Measurements from ENCODE around the gene RRAGB. TPM values are rescaled to one million over a fixed set of nuclear protein-coding genes. Genes with fewer than 3 reads are reported as not detected.
"Not testable (repeated sequence)": the region's sequence is repeated elsewhere in the genome, so short reads cannot be mapped to it uniquely, and the experiment has no call there.

RRAGB gene
- total RNA-seq, 4 donors from 2014 or later, result 11.6 to 20.9 (median 12.1) TPM

DNA sequence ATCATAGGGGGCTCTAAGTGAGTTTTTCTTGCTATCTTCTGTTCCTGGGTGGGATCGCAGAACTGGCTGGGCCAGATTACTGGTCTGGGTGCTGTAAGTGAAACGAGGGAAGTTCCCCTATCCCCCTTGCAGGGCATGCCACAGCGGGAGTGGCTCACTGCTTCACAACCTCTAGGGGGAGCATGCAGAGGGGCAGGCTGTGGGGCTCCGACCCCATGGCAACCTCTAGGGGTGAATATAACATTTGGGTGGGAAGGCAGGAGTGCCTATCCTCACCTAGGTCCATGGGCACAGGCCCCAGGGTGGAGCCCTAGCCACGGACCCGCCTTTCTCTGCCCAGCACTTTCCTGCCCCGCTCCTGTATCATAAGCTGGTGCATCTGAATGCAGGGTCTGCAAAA lies 1.7 kb upstream of the RRAGB start:
- intact Hi-C loops (cut with DNase I; ENCODE audit: low total_unique reads), result no loop called here
- 58 to 86% methylated on average over 4 to 7 of the region's 7 CpGs for WGBS, 2 donors
- TF ChIP-seq, protein P1, sequence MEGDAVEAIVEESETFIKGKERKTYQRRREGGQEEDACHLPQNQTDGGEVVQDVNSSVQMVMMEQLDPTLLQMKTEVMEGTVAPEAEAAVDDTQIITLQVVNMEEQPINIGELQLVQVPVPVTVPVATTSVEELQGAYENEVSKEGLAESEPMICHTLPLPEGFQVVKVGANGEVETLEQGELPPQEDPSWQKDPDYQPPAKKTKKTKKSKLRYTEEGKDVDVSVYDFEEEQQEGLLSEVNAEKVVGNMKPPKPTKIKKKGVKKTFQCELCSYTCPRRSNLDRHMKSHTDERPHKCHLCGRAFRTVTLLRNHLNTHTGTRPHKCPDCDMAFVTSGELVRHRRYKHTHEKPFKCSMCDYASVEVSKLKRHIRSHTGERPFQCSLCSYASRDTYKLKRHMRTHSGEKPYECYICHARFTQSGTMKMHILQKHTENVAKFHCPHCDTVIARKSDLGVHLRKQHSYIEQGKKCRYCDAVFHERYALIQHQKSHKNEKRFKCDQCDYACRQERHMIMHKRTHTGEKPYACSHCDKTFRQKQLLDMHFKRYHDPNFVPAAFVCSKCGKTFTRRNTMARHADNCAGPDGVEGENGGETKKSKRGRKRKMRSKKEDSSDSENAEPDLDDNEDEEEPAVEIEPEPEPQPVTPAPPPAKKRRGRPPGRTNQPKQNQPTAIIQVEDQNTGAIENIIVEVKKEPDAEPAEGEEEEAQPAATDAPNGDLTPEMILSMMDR (IDR thresholded peaks at IDR 0.05), result no peak
- TF ChIP-seq POLR2A (IDR thresholded peaks at IDR 0.05), result no peak
- DNase-seq (ENCODE audit: low spot score in 2 of 2), result no peak
- H3K4me3 ChIP-seq (ENCODE audit: low read depth, poor library complexity, severe bottlenecking), result no peak overlapping the region

DNA sequence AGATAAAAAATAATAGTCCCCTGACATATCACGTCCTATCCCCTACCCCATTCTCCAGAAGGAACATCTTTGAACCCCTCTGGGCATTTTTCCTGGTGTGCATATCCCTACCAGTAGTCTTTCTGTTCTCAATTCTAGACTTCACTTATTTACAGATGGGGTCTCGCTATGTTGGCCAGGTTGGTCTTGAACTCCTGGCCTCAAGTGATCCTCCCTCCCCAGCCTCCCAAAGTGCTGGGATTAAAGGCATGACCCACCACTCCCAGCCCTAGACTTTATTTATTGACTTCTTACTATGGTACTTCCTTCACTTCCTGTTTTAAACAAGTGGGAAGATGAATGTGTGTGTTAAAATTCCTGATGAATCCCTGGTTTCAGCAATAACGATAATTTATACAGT lies 612 bp upstream of the RRAGB start:
- WGBS, 2 donors, result 46 to 69% methylated on average over 3 of the region's 3 CpGs
- no peak for DNase-seq (ENCODE audit: low spot score in 2 of 2)
- no peak overlapping the region for H3K4me3 ChIP-seq (ENCODE audit: low read depth, poor library complexity, severe bottlenecking)
- TF ChIP-seq POLR2A (IDR thresholded peaks at IDR 0.05), result no peak
- TF ChIP-seq, protein P1 (IDR thresholded peaks at IDR 0.05), result no peak
- intact Hi-C loops (cut with DNase I; ENCODE audit: low total_unique reads), result no loop called here

DNA sequence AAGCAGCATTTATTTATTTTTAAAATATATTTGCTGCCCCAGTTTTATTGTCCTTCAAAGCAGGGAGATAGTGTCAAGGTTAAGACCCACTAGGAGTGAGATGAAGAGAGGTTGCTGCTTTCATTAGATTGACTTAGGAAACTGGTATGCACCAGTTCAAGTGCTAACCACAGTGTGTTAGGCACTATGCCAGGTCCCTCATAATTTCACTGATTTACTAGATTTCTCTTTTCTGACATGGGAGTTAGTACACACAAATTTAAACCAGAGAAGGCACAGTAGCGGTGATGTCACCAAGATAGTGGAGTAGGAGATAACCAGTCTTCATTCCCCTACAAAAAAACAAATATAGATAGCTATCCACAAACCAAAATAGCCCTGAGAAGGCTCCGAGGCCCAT lies 14.3 kb downstream of the RRAGB start:
- TF ChIP-seq POLR2A (IDR thresholded peaks at IDR 0.05), result no peak
- TF ChIP-seq, protein P1 (IDR thresholded peaks at IDR 0.05), result no peak
- WGBS, 2 donors, result 70 to 100% methylated on average over 2 of the region's 2 CpGs
- intact Hi-C loops (cut with DNase I; ENCODE audit: low total_unique reads), result no loop called here
- H3K4me3 ChIP-seq (ENCODE audit: low read depth, poor library complexity, severe bottlenecking), result no peak overlapping the region
- DNase-seq (ENCODE audit: low spot score in 2 of 2), result no peak

DNA sequence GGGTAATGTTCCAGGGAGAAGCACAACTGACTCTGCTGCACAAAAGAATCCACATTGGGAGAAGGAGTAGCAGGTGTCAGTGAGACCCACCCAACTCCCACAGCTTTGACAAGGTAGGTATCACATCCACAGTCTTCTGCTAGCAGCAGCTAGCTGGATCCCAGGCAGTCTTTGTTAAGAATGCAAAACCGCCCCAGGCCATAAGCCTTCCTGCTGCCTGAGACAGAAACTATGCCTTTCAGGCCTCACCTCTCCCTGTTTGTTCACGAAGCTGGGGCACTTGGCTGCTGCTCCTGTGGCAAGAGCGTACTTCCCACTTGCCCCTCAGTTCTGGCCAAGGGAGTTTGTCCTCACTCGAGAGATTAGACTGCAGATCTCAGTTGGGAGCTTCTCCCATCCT lies 21.4 kb downstream of the RRAGB start:
- no peak overlapping the region for H3K4me3 ChIP-seq (ENCODE audit: low read depth, poor library complexity, severe bottlenecking)
- no peak for TF ChIP-seq POLR2A (IDR thresholded peaks at IDR 0.05)
- TF ChIP-seq, protein P1 (IDR thresholded peaks at IDR 0.05), result no peak
- 81 to 89% methylated on average over 3 to 4 of the region's 4 CpGs for WGBS, 2 donors
- intact Hi-C loops (cut with DNase I; ENCODE audit: low total_unique reads), result no loop called here
- no peak for DNase-seq (ENCODE audit: low spot score in 2 of 2)

DNA sequence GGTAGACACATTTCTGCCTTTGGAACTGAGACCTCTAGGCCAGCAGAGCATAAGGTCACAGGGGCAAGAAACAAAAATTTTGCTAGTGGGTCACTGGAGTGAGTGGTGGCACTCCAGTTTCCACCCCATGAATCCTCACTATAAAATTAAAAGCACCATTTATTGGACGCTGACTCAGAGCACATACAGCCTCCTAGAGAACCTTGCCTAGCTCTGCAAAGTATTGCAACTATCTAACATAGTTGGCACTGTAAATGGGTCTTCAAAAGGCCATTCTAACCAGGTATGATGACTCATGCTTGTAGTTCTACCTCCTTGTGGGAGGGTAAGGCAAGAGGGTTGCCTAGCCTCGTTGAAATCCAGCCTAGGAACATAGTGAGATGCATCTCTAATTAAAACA lies 25.1 kb downstream of the RRAGB start:
- TF ChIP-seq, protein P1 (IDR thresholded peaks at IDR 0.05), result no peak
- no peak for TF ChIP-seq POLR2A (IDR thresholded peaks at IDR 0.05)
- intact Hi-C loops (cut with DNase I; ENCODE audit: low total_unique reads), result no loop called here
- DNase-seq (ENCODE audit: low spot score in 2 of 2), result no peak
- H3K4me3 ChIP-seq (ENCODE audit: low read depth, poor library complexity, severe bottlenecking), result no peak overlapping the region
- WGBS, 2 donors, result 56 to 64% methylated on average over 2 of the region's 2 CpGs

DNA sequence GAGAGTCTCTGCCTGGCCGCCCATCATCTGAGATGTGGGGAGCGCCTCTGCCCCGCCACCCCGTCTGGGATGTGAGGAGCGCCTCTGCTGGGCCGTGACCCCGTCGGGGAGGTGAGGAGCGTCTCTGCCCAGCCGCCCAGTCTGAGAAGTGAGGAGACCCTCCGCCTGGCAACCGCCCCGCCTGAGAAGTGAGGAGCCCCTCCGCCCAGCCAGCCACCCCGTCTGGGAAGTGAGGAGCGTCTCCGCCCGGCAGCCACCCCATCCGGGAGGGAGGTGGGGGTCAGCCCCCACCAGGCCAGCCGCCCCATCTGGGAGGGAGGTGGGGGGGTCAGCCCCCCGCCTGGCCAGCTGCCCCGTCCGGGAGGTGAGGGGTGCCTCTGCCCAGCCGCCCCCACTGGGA lies 30.9 kb downstream of the RRAGB start:
- H3K4me3 ChIP-seq (ENCODE audit: low read depth, poor library complexity, severe bottlenecking); DNase-seq (ENCODE audit: low spot score in 2 of 2); intact Hi-C loops (cut with DNase I; ENCODE audit: low total_unique reads): not testable (repeated sequence)
- 84% methylated on average over 17 of the region's 24 CpGs; no CpG with 5 or more reads in 1 of the 2 donors for WGBS, 2 donors

Data from lower leg skin (tissue), 4 donors.